HL-60 (cell line): ENCODE results near the gene CABP1.

ENCODE experiments used
- DNase-seq, 2 experiments: peaks; one replicate each; pipeline ENCODE4 v3.0.0-alpha.2; 2010 to 2020; ENCODE audit warnings: low read depth in 1 of 2, low spot score in 1 of 2
- H3K27ac ChIP-seq: fragments of 250-450 bp; sonication (Bioruptor Pico); replicated peaks from 2 replicates; pipeline ENCODE4 v1.5.1; 2020; ENCODE audit warnings: mild to moderate bottlenecking, moderate library complexity
- H3K27me3 ChIP-seq: fragments of 250-450 bp; sonication (Bioruptor Pico); 2 replicates; pipeline ENCODE4 v1.5.1; 2021; ENCODE audit warnings: mild to moderate bottlenecking, moderate library complexity; ENCODE audit not compliant: insufficient read depth, poor library complexity, severe bottlenecking
- H3K4me3 ChIP-seq: replicated peaks from 2 replicates; pipeline ENCODE4 v1.5.1; 2011; ENCODE audit warnings: mild to moderate bottlenecking, control low read depth, low read length; ENCODE audit not compliant: insufficient read depth
- GABPA ChIP-seq: IDR thresholded peaks from 2 replicates; pipeline ENCODE4 v1.6.1; 2012; ENCODE audit warnings: low read depth
- POLR2AphosphoS5 ChIP-seq: IDR thresholded peaks from 2 replicates; pipeline ENCODE4 v1.6.1; 2012; ENCODE audit warnings: low read depth
- SPI1 ChIP-seq: IDR thresholded peaks from 2 replicates; pipeline ENCODE4 v1.6.1; 2012; ENCODE audit warnings: low read depth, mild to moderate bottlenecking, borderline replicate concordance
- TF ChIP-seq, protein P1 (sequence below): IDR thresholded peaks from one replicate; pipeline ENCODE4 v1.5.1; 2011; ENCODE audit warnings: low read length, control low read depth, inconsistent platforms; ENCODE audit not compliant: insufficient read depth
- TF ChIP-seq, protein P2 (sequence below): IDR thresholded peaks from 2 replicates; pipeline ENCODE4 v1.6.1; 2012; ENCODE audit warnings: low read depth; ENCODE audit not compliant: insufficient replicate concordance

CABP1 gene

DNA sequence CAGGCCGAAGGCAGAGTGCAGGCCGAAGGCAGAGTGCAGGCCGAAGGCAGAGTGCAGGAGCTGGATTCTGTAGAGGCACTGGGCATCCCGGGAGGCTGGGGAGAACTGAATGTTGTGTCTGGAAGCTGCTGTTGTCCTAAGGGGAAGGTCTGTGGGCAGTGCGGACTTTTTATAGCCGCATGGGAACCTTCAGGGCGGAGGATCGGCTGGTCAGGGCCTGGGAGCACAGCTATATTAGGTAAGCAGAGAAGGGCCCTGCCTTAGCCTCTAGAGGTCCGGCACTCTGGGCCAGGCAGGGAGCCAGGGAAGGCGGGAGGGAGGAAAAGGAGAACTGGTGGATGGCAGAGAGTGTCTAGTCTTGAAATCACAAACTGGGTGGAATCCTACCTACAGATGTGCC, 14.2 kb downstream of the CABP1 start:
- H3K27me3 ChIP-seq: peaks cover 4% of the 10 kb centered on the region
- TF ChIP-seq, protein P1, sequence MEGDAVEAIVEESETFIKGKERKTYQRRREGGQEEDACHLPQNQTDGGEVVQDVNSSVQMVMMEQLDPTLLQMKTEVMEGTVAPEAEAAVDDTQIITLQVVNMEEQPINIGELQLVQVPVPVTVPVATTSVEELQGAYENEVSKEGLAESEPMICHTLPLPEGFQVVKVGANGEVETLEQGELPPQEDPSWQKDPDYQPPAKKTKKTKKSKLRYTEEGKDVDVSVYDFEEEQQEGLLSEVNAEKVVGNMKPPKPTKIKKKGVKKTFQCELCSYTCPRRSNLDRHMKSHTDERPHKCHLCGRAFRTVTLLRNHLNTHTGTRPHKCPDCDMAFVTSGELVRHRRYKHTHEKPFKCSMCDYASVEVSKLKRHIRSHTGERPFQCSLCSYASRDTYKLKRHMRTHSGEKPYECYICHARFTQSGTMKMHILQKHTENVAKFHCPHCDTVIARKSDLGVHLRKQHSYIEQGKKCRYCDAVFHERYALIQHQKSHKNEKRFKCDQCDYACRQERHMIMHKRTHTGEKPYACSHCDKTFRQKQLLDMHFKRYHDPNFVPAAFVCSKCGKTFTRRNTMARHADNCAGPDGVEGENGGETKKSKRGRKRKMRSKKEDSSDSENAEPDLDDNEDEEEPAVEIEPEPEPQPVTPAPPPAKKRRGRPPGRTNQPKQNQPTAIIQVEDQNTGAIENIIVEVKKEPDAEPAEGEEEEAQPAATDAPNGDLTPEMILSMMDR: no peak
- no peak for TF ChIP-seq POLR2AphosphoS5
- no peak overlapping the region for H3K4me3 ChIP-seq
- no peak overlapping the region for H3K27ac ChIP-seq
- no peak for DNase-seq

DNA sequence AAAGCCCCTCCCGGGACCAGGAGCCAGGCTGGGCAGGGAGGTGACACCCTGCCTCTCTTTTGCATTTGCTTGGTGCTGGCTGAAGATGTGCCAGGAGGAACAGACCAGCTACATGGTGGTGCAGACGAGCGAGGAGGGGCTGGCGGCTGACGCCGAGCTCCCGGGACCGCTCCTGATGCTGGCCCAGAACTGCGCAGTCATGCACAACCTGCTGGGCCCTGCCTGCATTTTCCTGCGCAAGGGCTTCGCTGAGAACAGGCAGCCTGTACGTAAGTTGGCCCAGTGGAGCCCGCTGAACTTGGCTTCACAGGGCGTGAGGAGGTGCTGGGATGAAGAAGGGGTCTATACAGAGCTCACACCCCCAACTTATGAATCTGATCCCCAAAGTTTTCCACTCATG, 15.6 kb downstream of the CABP1 start:
- Histone ChIP-seq H3K27ac (no peak overlapping the region), H3K27me3 (no peaks in the 10 kb centered on the region), H3K4me3 (no peak overlapping the region)
- no peak for DNase-seq
- TF ChIP-seq, protein P2, sequence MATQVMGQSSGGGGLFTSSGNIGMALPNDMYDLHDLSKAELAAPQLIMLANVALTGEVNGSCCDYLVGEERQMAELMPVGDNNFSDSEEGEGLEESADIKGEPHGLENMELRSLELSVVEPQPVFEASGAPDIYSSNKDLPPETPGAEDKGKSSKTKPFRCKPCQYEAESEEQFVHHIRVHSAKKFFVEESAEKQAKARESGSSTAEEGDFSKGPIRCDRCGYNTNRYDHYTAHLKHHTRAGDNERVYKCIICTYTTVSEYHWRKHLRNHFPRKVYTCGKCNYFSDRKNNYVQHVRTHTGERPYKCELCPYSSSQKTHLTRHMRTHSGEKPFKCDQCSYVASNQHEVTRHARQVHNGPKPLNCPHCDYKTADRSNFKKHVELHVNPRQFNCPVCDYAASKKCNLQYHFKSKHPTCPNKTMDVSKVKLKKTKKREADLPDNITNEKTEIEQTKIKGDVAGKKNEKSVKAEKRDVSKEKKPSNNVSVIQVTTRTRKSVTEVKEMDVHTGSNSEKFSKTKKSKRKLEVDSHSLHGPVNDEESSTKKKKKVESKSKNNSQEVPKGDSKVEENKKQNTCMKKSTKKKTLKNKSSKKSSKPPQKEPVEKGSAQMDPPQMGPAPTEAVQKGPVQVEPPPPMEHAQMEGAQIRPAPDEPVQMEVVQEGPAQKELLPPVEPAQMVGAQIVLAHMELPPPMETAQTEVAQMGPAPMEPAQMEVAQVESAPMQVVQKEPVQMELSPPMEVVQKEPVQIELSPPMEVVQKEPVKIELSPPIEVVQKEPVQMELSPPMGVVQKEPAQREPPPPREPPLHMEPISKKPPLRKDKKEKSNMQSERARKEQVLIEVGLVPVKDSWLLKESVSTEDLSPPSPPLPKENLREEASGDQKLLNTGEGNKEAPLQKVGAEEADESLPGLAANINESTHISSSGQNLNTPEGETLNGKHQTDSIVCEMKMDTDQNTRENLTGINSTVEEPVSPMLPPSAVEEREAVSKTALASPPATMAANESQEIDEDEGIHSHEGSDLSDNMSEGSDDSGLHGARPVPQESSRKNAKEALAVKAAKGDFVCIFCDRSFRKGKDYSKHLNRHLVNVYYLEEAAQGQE: no peak
- TF ChIP-seq POLR2AphosphoS5 (no peak), SPI1 (no peak), GABPA (no peak)
- TF ChIP-seq, protein P1: no peak

DNA sequence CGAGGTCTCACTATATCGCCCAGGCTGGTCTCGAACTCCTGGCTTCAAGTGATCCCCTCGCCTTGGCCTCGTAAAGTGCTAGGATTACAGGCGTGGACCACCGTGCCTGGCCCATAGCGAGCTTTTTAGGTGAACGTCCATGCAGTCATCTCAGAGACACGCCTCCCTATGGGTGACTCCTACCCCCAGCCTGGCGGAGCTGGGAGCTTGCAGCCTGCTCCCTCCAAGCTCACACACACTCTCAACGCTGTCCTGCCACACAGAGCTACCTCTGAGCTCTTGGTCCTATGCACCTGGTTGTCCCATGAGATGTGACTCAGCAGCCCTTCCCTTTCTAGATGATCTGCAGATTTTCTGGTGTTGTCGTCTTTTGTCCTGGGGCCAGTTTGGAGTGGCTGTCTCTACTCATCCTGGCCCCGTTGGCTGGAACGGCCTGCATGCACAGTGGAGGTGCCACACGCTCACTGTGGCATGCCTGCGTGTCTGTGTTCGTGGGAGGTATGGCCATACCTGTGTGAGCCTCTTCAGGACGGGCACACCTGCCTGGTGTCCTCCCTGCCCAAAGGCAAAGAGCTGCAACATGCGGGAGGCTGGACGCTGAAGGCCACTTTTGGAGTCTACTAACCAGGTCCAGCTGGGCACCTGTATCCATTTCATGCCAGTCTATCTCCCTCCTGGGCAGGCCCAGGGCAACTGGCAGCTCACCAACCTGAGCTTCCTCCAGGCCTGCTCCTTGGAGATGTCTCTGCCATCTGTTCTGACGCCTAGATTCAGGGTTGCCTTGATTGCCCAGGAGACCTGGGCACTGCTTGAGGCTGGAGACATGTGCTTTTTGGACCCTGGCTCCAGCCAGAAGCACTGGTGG, 18.1 kb downstream of the CABP1 start:
- no peak for DNase-seq
- H3K27ac ChIP-seq: no peak overlapping the region
- no peak overlapping the region for H3K4me3 ChIP-seq
- no peaks in the 10 kb centered on the region for H3K27me3 ChIP-seq
- TF ChIP-seq POLR2AphosphoS5: no peak
- TF ChIP-seq GABPA: no peak
- TF ChIP-seq, protein P2: no peak
- TF ChIP-seq, protein P1: no peak
- no peak for TF ChIP-seq SPI1

DNA sequence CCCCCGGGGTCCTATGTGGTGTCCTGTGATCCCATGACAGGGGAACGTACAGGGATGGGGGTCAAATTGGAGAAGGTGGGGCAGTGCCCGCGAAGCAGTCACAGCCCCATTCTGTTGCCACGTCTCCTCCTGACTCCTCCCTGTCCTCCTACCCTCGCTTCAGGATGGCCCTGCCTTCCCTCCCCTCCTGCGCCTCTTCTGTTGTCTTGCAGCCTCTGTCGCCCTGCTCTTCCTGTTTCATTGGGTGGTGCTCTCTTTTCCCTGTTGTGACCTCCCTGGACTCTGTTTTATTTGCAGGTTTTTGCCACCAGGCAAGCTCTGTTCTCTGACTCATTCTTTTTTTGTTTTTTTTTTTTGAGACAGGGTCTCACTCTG, 18.7 kb downstream of the CABP1 start:
- no peaks in the 10 kb centered on the region for H3K27me3 ChIP-seq
- no peak overlapping the region for H3K27ac ChIP-seq
- TF ChIP-seq, protein P1: no peak
- TF ChIP-seq, protein P2: no peak
- TF ChIP-seq SPI1 (no peak), GABPA (no peak), POLR2AphosphoS5 (no peak)
- no peak overlapping the region for H3K4me3 ChIP-seq
- DNase-seq: no peak
